MCF 10A (cell line): ENCODE data around the gene SCYL2. TPM values are rescaled to one million over a fixed set of nuclear protein-coding genes. Genes with fewer than 3 reads are reported as not detected.

Experiments
- BruUV-seq: library from RNA; stranded (reverse); fragments of 400-500 nt; replicated peaks from 2 replicates; lab custom pipeline; 2021; lab: Mats Ljungman, UMichigan
- CTCF ChIA-PET: fragments of 300-600 bp; sonication (Branson Sonifier 250); formaldehyde crosslinking; extraction: SDS; loops from one replicate; lab custom pipeline; 2021; ENCODE audit warnings: antibody characterized with exemption, inconsistent platforms; lab: Yijun Ruan, JAX
- POLR2A ChIA-PET: fragments of 300-600, 350-650 bp; sonication (Branson Sonifier 250); formaldehyde crosslinking; extraction: SDS; loops from one replicate; lab custom pipeline; 2020; ENCODE audit warnings: antibody characterized with exemption, inconsistent platforms; lab: Yijun Ruan, JAX
- DNase-seq: peaks from one replicate; pipeline ENCODE4 v3.0.0-alpha.2; 2018; ENCODE audit not compliant: unreplicated experiment
- H3K27ac Mint-ChIP-seq: one replicate; pipeline ENCODE4 v1.8.0; 2022; ENCODE audit warnings: mild to moderate bottlenecking, low read depth, mixed read lengths; ENCODE audit not compliant: unreplicated experiment
- H3K27me3 Mint-ChIP-seq: one replicate; pipeline ENCODE4 v1.8.0; 2022; ENCODE audit warnings: mixed read lengths; ENCODE audit not compliant: insufficient read depth, unreplicated experiment
- H3K36me3 Mint-ChIP-seq: one replicate; pipeline ENCODE4 v1.8.0; 2022; ENCODE audit warnings: mild to moderate bottlenecking, moderate library complexity, mixed read lengths; ENCODE audit not compliant: insufficient read depth, unreplicated experiment
- H3K4me1 Mint-ChIP-seq: one replicate; pipeline ENCODE4 v1.8.0; 2022; ENCODE audit warnings: mixed read lengths; ENCODE audit not compliant: insufficient read depth, unreplicated experiment
- H3K4me3 Mint-ChIP-seq: one replicate; pipeline ENCODE4 v1.8.0; 2022; ENCODE audit warnings: mild to moderate bottlenecking, moderate library complexity, mixed read lengths; ENCODE audit not compliant: unreplicated experiment
- H3K9me3 Mint-ChIP-seq: one replicate; pipeline ENCODE4 v1.8.0; 2022; ENCODE audit warnings: mixed read lengths; ENCODE audit not compliant: unreplicated experiment
- intact Hi-C: fragments of 100-400 bp; cut with micrococcal nuclease; formaldehyde crosslinking; loops from 2 replicates; pipeline ENCODE4 v1.14.1; 2022
- total RNA-seq: library from RNA; stranded (reverse); gene quantifications from 2 replicates; pipeline ENCODE4 v1.2.3, GENCODE V29; 2022
- TF ChIP-seq, protein P1 (sequence below): fragments of 200-600 bp; IDR thresholded peaks from one replicate; pipeline ENCODE4 v1.8.0; 2022; ENCODE audit warnings: antibody characterized with exemption, mild to moderate bottlenecking; ENCODE audit not compliant: unreplicated experiment

SCYL2 gene
- total RNA-seq, 1 experiment from 2014 or later = 52.8 TPM

DNA sequence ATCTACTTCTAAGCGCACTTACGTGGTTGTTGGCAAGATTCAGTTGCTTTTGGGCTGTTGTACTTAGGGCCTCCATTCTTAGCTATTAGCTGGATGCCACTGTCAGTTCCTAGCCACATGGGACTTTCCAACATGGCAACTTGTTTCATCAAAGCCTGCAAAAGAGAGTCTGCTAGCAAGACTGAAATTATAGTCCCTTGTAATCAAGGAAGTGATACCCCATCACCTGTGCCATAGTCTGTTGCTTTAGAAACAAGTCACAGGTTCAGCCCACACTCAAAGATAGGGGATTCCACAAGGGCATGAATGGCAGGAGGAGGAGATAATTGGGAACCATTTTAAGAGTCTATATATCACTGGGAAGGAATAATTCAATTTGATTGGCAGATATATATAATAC lies 62.8 kb downstream of the SCYL2 start:
- no TSS peak for BruUV-seq
- TF ChIP-seq, protein P1, sequence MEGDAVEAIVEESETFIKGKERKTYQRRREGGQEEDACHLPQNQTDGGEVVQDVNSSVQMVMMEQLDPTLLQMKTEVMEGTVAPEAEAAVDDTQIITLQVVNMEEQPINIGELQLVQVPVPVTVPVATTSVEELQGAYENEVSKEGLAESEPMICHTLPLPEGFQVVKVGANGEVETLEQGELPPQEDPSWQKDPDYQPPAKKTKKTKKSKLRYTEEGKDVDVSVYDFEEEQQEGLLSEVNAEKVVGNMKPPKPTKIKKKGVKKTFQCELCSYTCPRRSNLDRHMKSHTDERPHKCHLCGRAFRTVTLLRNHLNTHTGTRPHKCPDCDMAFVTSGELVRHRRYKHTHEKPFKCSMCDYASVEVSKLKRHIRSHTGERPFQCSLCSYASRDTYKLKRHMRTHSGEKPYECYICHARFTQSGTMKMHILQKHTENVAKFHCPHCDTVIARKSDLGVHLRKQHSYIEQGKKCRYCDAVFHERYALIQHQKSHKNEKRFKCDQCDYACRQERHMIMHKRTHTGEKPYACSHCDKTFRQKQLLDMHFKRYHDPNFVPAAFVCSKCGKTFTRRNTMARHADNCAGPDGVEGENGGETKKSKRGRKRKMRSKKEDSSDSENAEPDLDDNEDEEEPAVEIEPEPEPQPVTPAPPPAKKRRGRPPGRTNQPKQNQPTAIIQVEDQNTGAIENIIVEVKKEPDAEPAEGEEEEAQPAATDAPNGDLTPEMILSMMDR = no peak
- ChIA-PET POLR2A (no interaction called here), CTCF (no interaction called here)
- Mint-ChIP-seq H3K9me3 (no peaks in the 10 kb centered on the region), H3K4me1 (no peaks in the 10 kb centered on the region), H3K27me3 (no peaks in the 10 kb centered on the region), H3K27ac (no peak overlapping the region), H3K36me3 (peaks cover 68% of the 10 kb centered on the region), H3K4me3 (no peak overlapping the region)
- DNase-seq = no peak
- intact Hi-C loops = no loop called here

- ChIA-PET CTCF (interaction anchor here (0.6 to 2.1 kb wide), 3 partner anchors 16 to 223 kb away, joined by 3 to 9 read pairs (median 3); no protein-coding TSS in a partner anchor), POLR2A (no interaction called here)
- intact Hi-C loops = no loop called here
- H3K9me3 Mint-ChIP-seq = no peaks in the 10 kb centered on the region
- H3K4me1 Mint-ChIP-seq = peaks cover 4% of the 10 kb centered on the region
- H3K4me3 Mint-ChIP-seq = no peak overlapping the region
- no TSS peak for BruUV-seq
- H3K36me3 Mint-ChIP-seq = peaks cover 77% of the 10 kb centered on the region
- DNase-seq = no peak
- no peaks in the 10 kb centered on the region for H3K27me3 Mint-ChIP-seq
- peak overlapping the region; percentile 13 for H3K27ac Mint-ChIP-seq
- TF ChIP-seq, protein P1 = no peak
These were observed 64.9 kb downstream of the SCYL2 start for GRCh38 chr12:100331871-100332270.

DNA sequence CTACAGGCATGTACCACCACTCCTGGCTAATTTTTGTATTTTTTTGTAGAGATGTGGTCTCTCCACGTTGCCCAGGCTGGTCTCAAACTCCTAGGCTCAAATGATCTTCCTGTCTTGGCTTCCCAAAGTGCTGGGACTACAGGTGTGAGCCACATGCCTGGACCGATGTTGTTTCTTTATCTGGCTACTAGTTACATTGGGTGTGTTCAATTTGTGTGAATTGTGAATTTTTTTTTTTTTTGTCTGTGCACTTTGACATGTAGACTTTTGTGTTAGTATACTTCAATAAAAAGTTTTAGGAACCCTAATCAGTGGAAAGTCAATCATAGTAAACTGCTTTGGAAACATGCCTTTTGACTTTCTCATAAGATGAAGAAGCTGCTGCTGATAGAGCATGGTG lies 65.9 kb downstream of the SCYL2 start:
- DNase-seq = no peak
- POLR2A ChIA-PET = interaction anchor here (1.1 kb wide), 1 partner anchor 8 kb away, joined by 3 read pairs; no protein-coding TSS in a partner anchor
- H3K27me3 Mint-ChIP-seq = no peaks in the 10 kb centered on the region
- H3K36me3 Mint-ChIP-seq = peaks cover 77% of the 10 kb centered on the region
- no TSS peak for BruUV-seq
- CTCF ChIA-PET = interaction anchor here (1.0 to 2.1 kb wide), 4 partner anchors 9 to 222 kb away, joined by 3 to 9 read pairs (median 4); no protein-coding TSS in a partner anchor
- H3K4me3 Mint-ChIP-seq = no peak overlapping the region
- peaks cover 4% of the 10 kb centered on the region for H3K4me1 Mint-ChIP-seq
- H3K27ac Mint-ChIP-seq = peak overlapping the region; percentile 13
- intact Hi-C loops = no loop called here
- TF ChIP-seq, protein P1 = no peak
- H3K9me3 Mint-ChIP-seq = no peaks in the 10 kb centered on the region

DNA sequence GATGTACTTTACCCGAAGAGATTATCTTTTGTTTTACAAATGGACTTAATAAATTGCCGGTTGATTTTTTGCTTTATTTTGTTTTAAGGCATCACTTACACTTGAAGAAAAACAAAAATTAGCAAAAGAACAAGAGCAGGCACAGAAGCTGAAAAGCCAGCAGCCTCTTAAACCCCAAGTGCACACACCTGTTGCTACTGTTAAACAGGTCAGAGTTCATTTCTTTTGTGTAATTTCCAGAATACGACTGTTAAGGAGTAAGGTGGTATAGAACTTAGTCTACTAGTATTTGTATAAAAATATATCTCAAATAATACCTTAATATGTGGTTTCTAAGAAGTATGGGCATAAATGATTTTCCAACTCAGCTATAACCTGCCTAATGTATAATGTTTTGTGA lies 70.3 kb downstream of the SCYL2 start:
- CTCF ChIA-PET = interaction anchor here (1.1 to 2.0 kb wide), 3 partner anchors 11 to 218 kb away, joined by 3 to 7 read pairs (median 6); no protein-coding TSS in a partner anchor
- H3K27ac Mint-ChIP-seq = no peak overlapping the region
- H3K4me3 Mint-ChIP-seq = no peak overlapping the region
- TF ChIP-seq, protein P1 = no peak
- no peaks in the 10 kb centered on the region for H3K9me3 Mint-ChIP-seq
- no peaks in the 10 kb centered on the region for H3K27me3 Mint-ChIP-seq
- intact Hi-C loops = no loop called here
- H3K36me3 Mint-ChIP-seq = peaks cover 65% of the 10 kb centered on the region
- peaks cover 4% of the 10 kb centered on the region for H3K4me1 Mint-ChIP-seq
- POLR2A ChIA-PET = interaction anchor here (1.1 kb wide), 1 partner anchor 70 kb away, joined by 3 read pairs; no protein-coding TSS in a partner anchor
- BruUV-seq = no TSS peak
- no peak for DNase-seq
